B cell (primary cell): Measurements from ENCODE around the gene ABL1. TPM values are rescaled to one million over a fixed set of nuclear protein-coding genes. Genes with fewer than 3 reads are reported as not detected.

Experiments used
- ATAC-seq: fragments of 200-7000 bp; cut with Tn5 transposase; one replicate; pipeline ENCODE4 v1.10.0; 2021; ENCODE audit warnings: low read depth, mild to moderate bottlenecking, moderate number of reproducible peaks, moderate library complexity
- CTCF ChIA-PET: fragments of 350-600 bp; sonication (Branson Sonifier 250); formaldehyde crosslinking; loops from one replicate; lab custom pipeline; 2021; ENCODE audit warnings: antibody characterized with exemption, inconsistent platforms; lab: Charles Lee
- POLR2A ChIA-PET: fragments of 350-600 bp; sonication (Branson Sonifier 250); formaldehyde crosslinking; loops from one replicate; lab custom pipeline; 2021; ENCODE audit warnings: antibody characterized with exemption; lab: Charles Lee
- DNase-seq: peaks from one replicate; pipeline ENCODE4 v3.0.0; 2013
- H2AFZ ChIP-seq: 2 replicates; pipeline ENCODE4 v1.6.1; 2012; ENCODE audit warnings: mild to moderate bottlenecking, low read depth, low read length; ENCODE audit not compliant: insufficient read depth, poor library complexity, severe bottlenecking
- H3K27ac ChIP-seq, 2 donors: 1 replicate in 1 of 2; 2 replicates in 1 of 2; pipeline ENCODE4 v1.5.1; 2012 to 2013; ENCODE audit warnings: low read length in 2 of 2, mild to moderate bottlenecking in 2 of 2, moderate library complexity in 1 of 2
- H3K27me3 ChIP-seq, 4 experiments: fragments of 200-600 bp in 1 of 4; sonication (generic) in 1 of 4; replicated peaks in 1 of 4; 1 replicate in 2 of 4; 2 replicates in 2 of 4; pipeline versions ENCODE4 v1.6.1 to v1.7.0; 2013 to 2016; ENCODE audit warnings: low read length in 3 of 4, mild to moderate bottlenecking in 2 of 4, mixed read lengths in 1 of 4, moderate library complexity in 1 of 4; ENCODE audit not compliant: insufficient read depth in 4 of 4, control insufficient read depth in 3 of 4; ENCODE audit errors: control extremely low read depth in 1 of 4
- H3K36me3 ChIP-seq, 2 experiments: replicated peaks in 1 of 2; 1 replicate in 1 of 2; 2 replicates in 1 of 2; pipeline versions ENCODE4 v1.6.1 to v1.7.1; 2013; ENCODE audit warnings: low read length in 1 of 2; ENCODE audit not compliant: insufficient read depth in 2 of 2, control insufficient read depth in 1 of 2; ENCODE audit errors: control extremely low read depth in 1 of 2, extremely low read depth in 1 of 2
- H3K4me1 ChIP-seq, 2 donors: fragments of 200-600 bp in 1 of 2; sonication (generic) in 1 of 2; 1 replicate in 1 of 2; 2 replicates in 1 of 2; pipeline versions ENCODE4 v1.5.1 to v1.6.1; 2013 to 2017; ENCODE audit warnings: low read length in 2 of 2; ENCODE audit not compliant: control insufficient read depth in 2 of 2, insufficient read depth in 2 of 2
- H3K4me2 ChIP-seq: replicated peaks from 2 replicates; pipeline ENCODE3; 2012; ENCODE audit warnings: mild to moderate bottlenecking, low read depth, low read length; ENCODE audit not compliant: poor library complexity, severe bottlenecking
- H3K4me3 ChIP-seq, 5 experiments: fragments of 200-600 bp in 1 of 5; sonication (generic) in 1 of 5; 1 replicate in 3 of 5; 2 replicates in 2 of 5; pipeline versions ENCODE4 v1.5.1 to v1.7.0; 2011 to 2016; ENCODE audit warnings: low read length in 4 of 5, mild to moderate bottlenecking in 4 of 5, low read depth in 2 of 5, control low read depth in 1 of 5, moderate library complexity in 1 of 5; ENCODE audit not compliant: insufficient read depth in 1 of 5; ENCODE audit errors: control extremely low read depth in 1 of 5, extremely low read depth in 1 of 5
- H3K79me2 ChIP-seq: fragments of 200-600 bp; sonication (generic); one replicate; pipeline ENCODE4 v1.6.0; 2016; ENCODE audit warnings: low read length; ENCODE audit not compliant: control insufficient read depth, insufficient read depth
- H3K9ac ChIP-seq: fragments of 200-600 bp; sonication (generic); 2 replicates; pipeline ENCODE4 v1.6.1; 2017; ENCODE audit warnings: mild to moderate bottlenecking, low read length, moderate library complexity
- H3K9me3 ChIP-seq, 3 donors: one replicate each; pipeline versions ENCODE4 v1.6.1 to v1.7.1; 2013; ENCODE audit warnings: low read length in 2 of 3; ENCODE audit not compliant: control insufficient read depth in 2 of 3, insufficient read depth in 1 of 3; ENCODE audit errors: control extremely low read depth in 1 of 3
- H4K20me1 ChIP-seq: 2 replicates; pipeline ENCODE4 v1.6.0; 2012; ENCODE audit warnings: mild to moderate bottlenecking, low read length; ENCODE audit not compliant: insufficient read depth, control insufficient read depth, poor library complexity, severe bottlenecking
- H3K27ac Mint-ChIP-seq: one replicate; pipeline ENCODE4 v1.8.0; 2021; ENCODE audit warnings: mixed read lengths
- H3K27me3 Mint-ChIP-seq: one replicate; pipeline ENCODE4 v1.8.0; 2021; ENCODE audit warnings: mixed read lengths
- H3K4me1 Mint-ChIP-seq: one replicate; pipeline ENCODE4 v1.8.0; 2021; ENCODE audit warnings: mixed read lengths
- H3K4me3 Mint-ChIP-seq: one replicate; pipeline ENCODE4 v1.8.0; 2021; ENCODE audit warnings: mixed read lengths
- H3K9me3 Mint-ChIP-seq: one replicate; pipeline ENCODE4 v1.8.0; 2022; ENCODE audit warnings: mixed read lengths; ENCODE audit not compliant: insufficient read depth
- CTCF ChIP-seq: fragments of 200-600 bp; IDR thresholded peaks from one replicate; pipeline ENCODE4 v1.8.0; 2022; ENCODE audit warnings: antibody characterized with exemption, mild to moderate bottlenecking
- EZH2 ChIP-seq: IDR thresholded peaks from 2 replicates; pipeline ENCODE4 v1.6.1; 2012; ENCODE audit warnings: borderline replicate concordance, low read depth, mild to moderate bottlenecking, moderate library complexity, low read length; ENCODE audit not compliant: insufficient read depth, poor library complexity, severe bottlenecking
- WGBS: methylation state at CpG from one replicate; pipeline ENCODE4 v1.1.5; 2013; ENCODE audit warnings: missing lambda C conversion rate; ENCODE audit not compliant: insufficient coverage; 5-methylcytosine and 5-hydroxymethylcytosine counted together
- intact Hi-C: fragments of 100-400 bp; cut with micrococcal nuclease; formaldehyde crosslinking; loops from one replicate; pipeline ENCODE4 v1.10.0; 2022
- polyA plus RNA-seq: library from polyadenylated mRNA; depleted of rRNA; stranded (reverse); fragments of >200 nt; gene quantifications from 2 replicates; pipeline ENCODE4 v1.2.3, GENCODE V29; 2012
- total RNA-seq, 2 donors: library from RNA; stranded (reverse); fragments of 120-200 nt in 1 of 2; gene quantifications; 1 replicate in 1 of 2; 2 replicates in 1 of 2; pipeline versions ENCODE4 v1.2.3 to v1.2.4, GENCODE V29; 2013 to 2022

The ABL1 gene
- total and polyA plus RNA-seq, 2 donors (not counting 1 experiment from before 2014, with no cell fraction given) = 11.9 to 46.0 TPM

GRCh38 chr9:130877300-130877699 lies 42.2 kb downstream of the ABL1 start:
- ATAC-seq (no peak), DNase-seq (no peak)
- Histone ChIP-seq H3K9me3 (no peaks in the 10 kb centered on the region), H3K9ac (no peak overlapping the region), H3K4me1 (no peaks in the 10 kb centered on the region), H3K36me3 (peaks cover 0 to 67% of the 10 kb centered on the region in 2 experiments), H4K20me1 (no peaks in the 10 kb centered on the region), H3K27me3 (no peaks in the 10 kb centered on the region), H3K4me2 (no peak overlapping the region), H3K79me2 (no peaks in the 10 kb centered on the region), H2AFZ (no peak overlapping the region), H3K4me3 (no peak overlapping the region), H3K27ac (no peak overlapping the region)
- no CpG with 5 or more reads among the region's 6 CpGs for WGBS
- no peak overlapping the region for H3K27ac Mint-ChIP-seq
- H3K9me3 Mint-ChIP-seq = no peaks in the 10 kb centered on the region
- H3K27me3 Mint-ChIP-seq = no peaks in the 10 kb centered on the region
- no peak overlapping the region for H3K4me3 Mint-ChIP-seq
- ChIA-PET CTCF (interaction anchor here (1.9 kb wide), 1 partner anchor 8 kb away, joined by 5 read pairs; no protein-coding TSS in a partner anchor), POLR2A (interaction anchor here (0.6 kb wide), 1 partner anchor 183 kb away, joined by 3 read pairs; no protein-coding TSS in a partner anchor)
- TF ChIP-seq EZH2 (no peak), CTCF (no peak)
- intact Hi-C loops = no loop called here
- H3K4me1 Mint-ChIP-seq = peaks cover under 1% of the 10 kb centered on the region

GRCh38 chr9:130878295-130878694 lies 43.2 kb downstream of the ABL1 start:
- Histone ChIP-seq H3K9me3 (no peaks in the 10 kb centered on the region), H3K27me3 (no peaks in the 10 kb centered on the region), H3K4me3 (no peak overlapping the region), H3K27ac (no peak overlapping the region), H3K36me3 (peaks cover 0 to 59% of the 10 kb centered on the region in 2 experiments), H3K9ac (no peak overlapping the region), H2AFZ (no peak overlapping the region), H4K20me1 (no peaks in the 10 kb centered on the region), H3K4me2 (no peak overlapping the region), H3K79me2 (no peaks in the 10 kb centered on the region), H3K4me1 (no peaks in the 10 kb centered on the region)
- no peak for ATAC-seq
- Mint-ChIP-seq H3K4me1 (no peaks in the 10 kb centered on the region), H3K27ac (no peak overlapping the region), H3K27me3 (no peaks in the 10 kb centered on the region), H3K4me3 (no peak overlapping the region), H3K9me3 (no peaks in the 10 kb centered on the region)
- TF ChIP-seq CTCF (no peak), EZH2 (no peak)
- CTCF ChIA-PET = interaction anchor here (0.7 to 1.9 kb wide), 3 partner anchors 8 to 70 kb away, joined by 3 to 5 read pairs (median 4); no protein-coding TSS in a partner anchor
- intact Hi-C loops = no loop called here
- 100% methylated on average over 4 of the region's 6 CpGs for WGBS
- POLR2A ChIA-PET = no interaction called here
- DNase-seq = no peak
